ENCODE data around the gene RNF166. TPM values are rescaled to one million over a fixed set of nuclear protein-coding genes. Genes with fewer than 3 reads are reported as not detected.
A peak's percentile ranks its signal among the peaks of the same experiment; 100 is the strongest.

Gene RNF166, protein sequence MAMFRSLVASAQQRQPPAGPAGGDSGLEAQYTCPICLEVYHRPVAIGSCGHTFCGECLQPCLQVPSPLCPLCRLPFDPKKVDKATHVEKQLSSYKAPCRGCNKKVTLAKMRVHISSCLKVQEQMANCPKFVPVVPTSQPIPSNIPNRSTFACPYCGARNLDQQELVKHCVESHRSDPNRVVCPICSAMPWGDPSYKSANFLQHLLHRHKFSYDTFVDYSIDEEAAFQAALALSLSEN
- 10 to 100 TPM; 17.0 to 25.4 (median 19.7) TPM for polyA plus RNA-seq (ENCODE audit: insufficient read length in 4 of 4)

DNA sequence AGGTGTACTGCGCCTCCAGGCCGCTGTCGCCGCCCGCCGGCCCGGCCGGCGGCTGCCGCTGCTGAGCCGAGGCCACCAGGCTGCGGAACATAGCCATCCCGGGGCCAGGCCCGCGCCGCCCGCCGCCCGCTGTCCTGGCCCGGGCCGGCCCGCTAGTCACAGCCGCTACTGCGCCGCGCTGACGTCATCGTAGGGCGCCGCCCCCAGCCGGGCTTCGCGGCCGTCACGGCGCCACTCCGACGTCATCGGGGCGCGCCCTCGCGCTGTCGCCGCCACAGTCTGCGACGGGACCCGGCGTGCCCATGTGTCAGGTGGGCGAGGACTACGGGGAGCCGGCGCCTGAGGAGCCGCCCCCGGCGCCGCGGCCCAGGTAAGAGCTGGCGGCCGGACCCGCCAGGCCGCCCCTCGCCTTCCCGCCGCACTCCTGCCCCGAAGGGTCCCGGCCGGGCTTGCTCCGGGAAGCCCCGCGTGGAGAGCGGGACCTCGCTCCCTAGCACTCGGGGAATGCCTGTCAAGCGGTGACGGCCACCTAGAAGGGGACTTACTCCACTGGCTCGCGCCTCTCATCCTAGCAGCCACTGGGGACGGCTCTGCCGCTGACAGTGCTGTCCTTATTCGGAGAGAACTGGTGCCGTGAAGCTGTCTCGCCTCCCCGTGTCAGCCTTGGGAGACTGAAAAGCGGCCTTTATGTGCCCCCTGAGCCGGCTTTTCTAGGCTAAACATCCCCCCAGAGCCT, at the start of gene RNF166, which contains the start of gene CTU2:
Gene RNF166, minus strand, starts transcription at position 180 of the 736 bp plus-strand sequence. Its CDS starts 83 bp downstream, at position 97.
Gene CTU2, plus strand, starts transcription at position 275 of the 736 bp plus-strand sequence. Its CDS starts 28 bp downstream, at position 303.
- DNase-seq (ENCODE audit: low read depth in 4 of 4, low spot score in 2 of 4), result peak; percentile 48 to 72 (median 64)

DNA sequence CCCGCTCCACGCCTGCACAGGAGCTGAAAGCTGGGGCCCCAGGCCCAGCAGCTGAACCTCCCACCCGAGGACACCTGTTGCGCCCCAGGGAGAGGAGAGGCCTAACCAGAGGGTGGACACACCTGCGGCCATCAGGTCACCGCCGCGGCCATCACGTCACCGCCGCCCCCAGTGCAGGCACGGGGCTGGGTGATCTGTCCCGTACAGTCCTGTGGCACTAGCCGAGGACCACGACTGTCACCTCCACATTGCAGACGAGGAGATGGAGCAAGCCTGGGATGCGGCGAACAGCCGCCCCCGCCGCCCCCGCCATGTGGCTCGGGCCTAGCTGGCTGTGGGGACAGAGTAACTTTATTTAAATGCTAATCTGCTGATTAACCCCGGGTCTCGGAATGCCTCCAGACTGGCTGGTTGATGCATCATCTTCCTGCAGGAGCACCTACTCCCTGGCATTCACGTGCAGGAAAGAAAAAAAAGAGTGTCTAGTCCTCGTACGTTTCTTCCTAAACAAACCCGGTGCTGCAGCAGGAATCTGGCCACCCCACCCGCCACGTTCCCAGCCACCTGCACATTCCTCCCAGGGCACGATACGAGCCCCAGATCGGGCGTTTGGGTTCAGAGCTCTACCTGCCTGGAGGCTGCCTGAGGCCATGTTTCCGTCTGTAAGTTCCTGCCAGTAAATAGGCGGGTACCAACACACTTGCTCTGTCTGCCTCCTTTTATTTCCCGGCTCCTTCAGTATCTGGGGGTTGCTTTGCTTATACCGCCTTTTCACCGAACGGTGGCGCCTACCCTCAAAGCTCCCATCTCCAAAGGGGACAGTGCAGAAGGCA, 48.9 kb upstream of the RNF166 start:
- no peak for DNase-seq (ENCODE audit: low read depth in 4 of 4, low spot score in 2 of 4)

DNA sequence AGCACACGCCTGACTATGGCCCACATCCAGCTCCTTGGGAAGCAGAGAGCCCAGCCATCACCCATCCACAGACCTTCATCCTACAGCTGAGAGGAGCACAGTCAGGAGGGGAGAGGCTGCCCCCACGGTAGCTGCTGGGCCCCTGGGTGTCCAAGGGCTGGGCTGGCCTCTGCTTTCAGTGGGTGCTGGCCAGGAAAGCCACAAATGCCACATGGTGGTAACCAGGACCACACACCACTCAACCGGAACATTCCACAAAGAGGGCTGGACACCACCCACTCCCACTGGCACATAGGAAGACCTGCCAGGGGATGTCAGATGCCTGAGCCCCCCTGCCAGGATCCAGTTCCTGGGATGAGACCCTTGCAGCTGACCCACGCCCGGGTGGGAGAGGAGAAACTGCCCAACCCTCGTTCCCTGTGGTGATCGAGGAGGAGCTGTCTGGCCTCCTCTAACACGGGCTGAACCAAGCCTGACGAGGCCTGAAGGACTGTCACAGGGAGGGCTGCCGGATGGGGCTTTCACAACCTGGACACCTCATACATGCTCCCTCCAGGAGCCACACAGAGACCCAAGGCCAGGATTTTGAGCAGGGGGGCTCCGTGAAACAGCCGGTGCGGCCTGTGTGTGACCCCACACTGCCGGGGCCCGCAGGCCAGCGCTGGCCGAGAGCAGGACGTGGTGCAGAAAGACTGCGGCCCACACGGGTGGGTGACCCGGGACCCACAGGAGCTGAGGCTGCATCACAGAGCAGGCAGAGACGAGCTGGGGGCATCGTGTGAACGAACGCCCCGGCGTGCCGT, 48.1 kb upstream of the RNF166 start:
- no peak for DNase-seq (ENCODE audit: low read depth in 4 of 4, low spot score in 2 of 4)

DNA sequence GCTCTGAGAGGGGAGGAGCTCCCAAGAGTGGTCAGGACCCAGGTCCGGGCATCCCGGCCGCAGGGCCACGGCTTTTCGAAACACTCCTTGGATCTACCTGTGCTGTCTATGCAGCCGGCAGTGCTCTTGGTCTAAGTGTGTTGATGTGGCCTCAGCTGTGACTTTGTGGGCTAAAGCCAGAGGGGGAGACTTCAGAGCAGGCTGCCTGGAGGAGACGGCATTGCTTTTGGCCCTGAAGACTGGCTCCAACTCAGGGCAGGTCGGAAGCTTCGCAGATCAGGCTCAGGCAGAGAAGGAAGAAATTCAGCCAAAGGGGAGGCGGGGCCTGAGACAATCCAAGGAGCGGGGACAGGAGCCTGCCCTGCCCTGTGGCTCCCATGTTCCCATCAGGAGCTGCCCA, 47.4 kb upstream of the RNF166 start:
- no peak for DNase-seq (ENCODE audit: low read depth in 4 of 4, low spot score in 2 of 4)

DNA sequence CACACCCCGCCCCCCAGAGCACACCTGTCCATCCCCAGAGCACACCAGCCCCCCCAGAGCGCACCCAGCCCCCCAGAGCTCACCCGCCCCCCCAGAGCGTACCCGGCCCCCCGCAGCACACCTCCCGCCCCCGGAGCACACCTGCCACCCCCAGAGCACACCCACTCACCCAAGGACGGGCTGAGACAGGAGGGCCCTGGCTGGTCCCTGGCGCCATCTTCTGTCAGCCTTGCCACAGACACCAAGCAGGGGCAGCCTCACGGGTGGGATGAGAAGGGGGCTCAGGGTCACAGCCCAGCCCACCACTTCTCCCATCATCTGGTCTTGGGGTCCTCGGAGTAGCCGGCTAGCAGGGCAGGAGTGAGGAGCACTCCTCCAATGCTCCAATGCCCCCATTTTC, 47.0 kb upstream of the RNF166 start:
- no peak for DNase-seq (ENCODE audit: low read depth in 4 of 4, low spot score in 2 of 4)

DNA sequence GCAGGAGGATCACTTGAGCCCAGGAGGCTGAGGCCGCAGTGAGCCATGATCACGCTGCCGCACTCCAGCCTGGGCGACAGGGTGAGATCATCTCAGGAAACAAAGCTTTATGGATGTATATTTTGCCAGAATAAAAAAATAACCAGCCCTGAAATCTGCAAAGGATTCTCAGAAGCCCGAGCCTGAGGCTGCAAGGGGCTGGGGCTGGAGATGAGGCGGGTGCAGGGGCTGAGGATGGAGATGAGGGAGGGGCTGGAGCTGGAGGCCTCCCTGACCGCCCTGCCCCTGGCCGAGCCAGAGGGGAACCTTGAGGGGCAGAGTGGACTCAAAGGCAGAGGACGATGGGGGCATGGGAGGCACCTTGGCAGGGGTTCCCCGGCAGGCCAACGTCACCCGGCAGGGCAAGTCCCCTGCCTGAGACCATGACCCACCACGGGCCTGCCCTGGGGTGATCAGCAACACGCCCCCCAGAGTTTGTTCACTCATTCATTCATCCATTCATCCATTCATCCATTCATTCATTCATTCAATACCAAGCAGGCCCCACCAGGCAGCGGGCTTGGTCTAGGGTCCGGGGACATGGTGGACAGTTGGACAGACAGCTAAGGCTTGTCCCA, 46.3 kb upstream of the RNF166 start:
- DNase-seq (ENCODE audit: low read depth in 4 of 4, low spot score in 2 of 4), result no peak

DNA sequence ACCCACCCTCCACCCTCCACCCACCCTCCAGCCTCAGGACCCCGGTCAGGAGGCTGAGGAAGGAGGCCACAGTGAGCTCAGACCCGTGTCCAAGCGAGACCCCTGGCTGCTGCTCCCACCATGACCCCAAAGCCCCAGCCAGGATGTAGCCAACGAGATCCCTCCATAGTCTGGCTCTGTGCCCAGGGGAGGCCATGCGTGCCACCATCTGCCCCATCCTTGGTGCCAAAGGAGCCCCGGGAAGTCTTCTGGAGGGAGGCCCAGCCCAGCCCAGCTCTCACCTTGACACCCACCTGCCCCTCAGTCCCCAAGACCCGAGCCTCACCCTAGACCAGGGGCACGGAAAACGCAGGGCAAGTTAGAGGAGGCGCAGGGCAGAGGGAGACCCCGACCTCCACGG, 44.6 kb upstream of the RNF166 start:
- no peak for DNase-seq (ENCODE audit: low read depth in 4 of 4, low spot score in 2 of 4)

DNA sequence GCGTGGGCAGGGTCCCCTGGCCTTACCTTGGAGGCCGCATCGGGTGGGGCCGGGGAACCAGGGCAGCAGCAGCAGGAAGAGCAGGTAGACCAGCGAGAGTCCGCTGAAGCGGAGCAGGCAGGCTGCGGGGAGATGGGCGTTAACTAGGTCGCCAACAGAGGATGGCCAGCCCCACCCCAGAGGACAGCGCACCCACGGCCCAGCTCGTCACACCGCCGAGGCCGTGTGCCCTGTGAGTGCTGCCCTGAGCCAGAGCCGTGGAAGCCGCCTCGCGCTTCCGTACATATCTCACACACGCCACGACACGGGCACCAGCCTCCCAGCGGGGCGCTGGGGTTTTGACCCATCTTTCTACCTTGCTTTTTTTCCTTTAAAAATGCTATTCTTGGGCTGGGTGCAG, 43.1 kb upstream of the RNF166 start:
- no peak for DNase-seq (ENCODE audit: low read depth in 4 of 4, low spot score in 2 of 4)

DNA sequence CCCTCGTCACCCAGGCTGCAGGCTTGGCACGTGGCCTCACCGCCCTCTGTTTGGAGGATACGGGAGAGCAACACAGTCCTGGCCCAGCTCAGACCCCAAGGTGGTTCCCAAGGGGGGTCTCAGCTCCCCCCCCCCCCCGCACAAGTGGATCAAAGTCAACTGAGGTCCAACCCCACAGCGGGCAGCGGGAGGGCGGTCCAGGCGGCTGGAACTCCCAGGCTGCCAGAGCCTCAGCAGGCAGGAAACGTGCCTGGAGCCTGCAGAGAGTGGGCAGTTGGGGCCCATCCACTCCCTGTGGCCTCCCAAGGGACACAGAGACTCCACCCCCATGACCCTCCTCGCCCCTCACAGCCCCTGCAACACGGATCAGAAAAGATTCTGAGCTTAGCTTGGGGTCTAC, 42.2 kb upstream of the RNF166 start:
- DNase-seq (ENCODE audit: low read depth in 4 of 4, low spot score in 2 of 4), result no peak

DNA sequence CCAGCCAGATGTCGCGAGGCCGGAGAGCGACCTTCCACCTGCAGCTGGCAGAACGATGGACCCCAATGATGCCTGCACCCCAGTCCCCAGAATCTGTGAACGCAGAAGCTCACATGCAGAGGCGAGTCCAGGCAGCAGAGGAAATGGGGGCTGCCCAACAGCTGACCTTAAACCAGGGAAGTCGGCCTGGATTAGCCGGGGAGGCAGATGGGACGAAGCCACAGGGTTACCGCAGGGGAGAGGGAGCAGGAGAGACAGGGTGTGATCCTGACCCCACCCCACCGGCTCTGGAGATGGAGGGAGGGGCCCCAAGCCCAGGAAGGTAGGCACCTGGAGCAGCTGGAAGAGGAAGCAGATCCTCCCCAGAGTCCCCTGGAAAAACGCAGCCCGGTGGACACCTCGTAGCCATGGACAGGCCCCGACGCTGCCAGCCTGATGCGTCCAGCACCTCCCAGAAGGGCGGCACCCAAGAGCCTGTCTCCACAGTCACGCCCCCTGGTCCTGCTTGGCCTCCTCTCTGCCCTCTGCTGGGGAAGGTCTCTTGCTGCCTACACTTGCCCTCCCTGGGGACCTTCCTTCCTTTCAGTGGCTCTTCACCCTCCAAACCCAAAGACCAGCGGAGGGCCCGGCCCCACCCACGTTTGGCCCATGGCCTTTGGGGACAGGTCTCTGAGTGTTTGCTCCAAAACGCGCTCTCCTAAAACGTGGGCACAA, 41.5 kb upstream of the RNF166 start:
- no peak for DNase-seq (ENCODE audit: low read depth in 4 of 4, low spot score in 2 of 4)

DNA sequence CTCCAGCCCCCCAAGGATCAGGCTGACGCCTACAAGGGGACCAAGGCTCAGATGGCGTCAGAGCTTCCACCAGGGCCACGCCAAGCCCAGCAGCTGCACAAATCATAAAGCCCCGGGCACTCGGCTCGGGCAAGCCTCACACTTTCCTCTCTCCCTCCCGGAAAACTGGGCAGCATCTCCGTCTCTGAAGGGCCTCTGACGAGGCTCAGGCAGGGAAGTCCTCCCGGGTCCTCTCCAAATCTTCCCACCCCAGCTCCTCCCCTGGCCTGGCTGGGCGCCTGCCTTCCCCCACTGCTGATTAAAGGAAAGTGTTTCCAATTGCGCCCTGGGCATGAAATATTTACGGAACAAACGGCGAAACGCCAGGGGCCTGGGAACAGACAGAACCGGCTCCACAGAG, 40.3 kb upstream of the RNF166 start:
- no peak for DNase-seq (ENCODE audit: low read depth in 4 of 4, low spot score in 2 of 4)

DNA sequence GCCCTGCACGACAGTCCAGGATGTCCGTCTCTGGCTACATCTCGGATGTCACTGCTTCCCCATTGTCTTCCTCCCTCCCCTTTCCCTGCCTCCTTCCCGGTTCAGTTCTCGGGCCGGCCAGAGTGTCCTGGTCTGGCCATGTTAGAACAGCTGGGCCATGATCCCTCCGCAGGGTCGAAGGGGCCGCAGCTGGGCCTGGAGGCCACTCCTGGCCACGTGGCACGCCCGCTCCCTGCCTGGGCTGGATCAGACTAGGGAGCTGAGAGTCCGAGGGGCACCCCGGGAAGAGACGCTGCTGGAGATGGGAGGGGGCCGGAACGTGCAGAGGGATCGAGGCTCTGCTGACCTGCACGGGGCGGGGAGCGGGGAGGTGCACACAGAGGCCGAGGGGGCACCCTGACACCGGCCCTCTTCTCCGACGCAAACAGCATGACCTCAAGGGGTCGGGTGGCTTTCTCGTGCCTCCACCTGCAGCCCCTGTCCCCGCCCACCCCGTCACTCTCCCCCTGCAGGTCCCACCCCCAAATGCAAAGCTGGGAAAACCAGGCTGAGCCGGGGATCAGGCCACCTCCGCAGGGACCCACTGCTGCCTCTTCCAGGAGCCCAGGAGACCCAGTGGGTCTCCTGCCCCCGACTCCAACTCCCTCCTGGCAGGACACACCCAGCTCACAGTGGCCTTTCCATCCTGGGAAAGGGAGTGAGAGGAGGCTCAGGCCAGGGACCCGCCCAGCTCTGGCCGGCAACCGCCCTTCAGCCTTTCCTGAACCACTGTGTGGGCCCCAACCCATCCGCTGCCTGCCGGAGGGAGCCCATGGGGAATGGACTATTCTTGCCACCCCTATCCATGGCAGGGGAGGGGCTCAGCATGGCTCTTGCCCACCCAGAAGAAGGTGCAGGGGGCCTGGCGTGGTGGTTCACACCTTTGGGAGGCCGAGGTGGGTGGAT, 38.6 kb upstream of the RNF166 start:
- DNase-seq (ENCODE audit: low read depth in 4 of 4, low spot score in 2 of 4), result no peak

DNA sequence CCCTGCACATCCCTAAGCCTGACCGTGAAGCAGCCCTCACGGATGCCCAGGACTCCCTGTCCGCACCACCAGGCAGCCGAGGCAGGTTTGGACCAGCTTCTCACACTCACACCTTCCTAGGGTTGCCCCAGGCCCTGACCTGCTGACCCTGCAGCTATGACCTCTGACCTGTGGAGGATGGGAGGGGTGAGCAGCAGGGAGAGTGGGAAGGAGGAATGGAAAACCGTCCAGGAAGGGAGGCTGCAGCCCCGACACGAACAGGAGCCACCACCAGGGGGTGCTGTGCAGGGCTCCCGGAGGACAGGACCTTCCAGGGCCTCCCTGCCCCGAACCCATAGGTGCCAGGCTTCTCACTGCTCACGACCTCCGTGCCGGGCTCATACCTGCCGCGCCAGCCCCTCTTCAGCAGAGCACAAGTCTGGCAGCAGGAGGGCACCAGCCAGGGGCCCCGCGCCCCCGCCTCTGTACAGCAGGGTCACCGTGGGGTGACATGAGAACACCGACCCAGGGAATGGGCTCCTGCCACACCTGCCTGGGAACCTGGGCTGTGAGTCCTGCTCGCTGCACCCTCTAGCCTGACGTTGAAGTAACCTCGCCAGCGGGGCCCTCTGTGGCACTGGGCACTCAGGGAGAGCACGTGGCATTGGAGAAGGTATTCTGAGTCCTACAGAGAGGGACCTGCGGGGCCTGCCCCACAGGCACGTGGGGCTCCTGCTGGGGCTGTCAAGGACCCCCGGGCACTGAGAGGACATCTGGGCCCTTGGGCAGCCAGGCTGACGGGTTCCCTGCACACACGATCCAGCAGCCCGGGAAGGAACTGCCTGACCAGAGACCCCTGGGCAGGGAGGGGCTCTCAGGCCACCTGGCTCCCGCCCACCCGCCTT, 37.7 kb upstream of the RNF166 start:
- DNase-seq (ENCODE audit: low read depth in 4 of 4, low spot score in 2 of 4), result no peak

DNA sequence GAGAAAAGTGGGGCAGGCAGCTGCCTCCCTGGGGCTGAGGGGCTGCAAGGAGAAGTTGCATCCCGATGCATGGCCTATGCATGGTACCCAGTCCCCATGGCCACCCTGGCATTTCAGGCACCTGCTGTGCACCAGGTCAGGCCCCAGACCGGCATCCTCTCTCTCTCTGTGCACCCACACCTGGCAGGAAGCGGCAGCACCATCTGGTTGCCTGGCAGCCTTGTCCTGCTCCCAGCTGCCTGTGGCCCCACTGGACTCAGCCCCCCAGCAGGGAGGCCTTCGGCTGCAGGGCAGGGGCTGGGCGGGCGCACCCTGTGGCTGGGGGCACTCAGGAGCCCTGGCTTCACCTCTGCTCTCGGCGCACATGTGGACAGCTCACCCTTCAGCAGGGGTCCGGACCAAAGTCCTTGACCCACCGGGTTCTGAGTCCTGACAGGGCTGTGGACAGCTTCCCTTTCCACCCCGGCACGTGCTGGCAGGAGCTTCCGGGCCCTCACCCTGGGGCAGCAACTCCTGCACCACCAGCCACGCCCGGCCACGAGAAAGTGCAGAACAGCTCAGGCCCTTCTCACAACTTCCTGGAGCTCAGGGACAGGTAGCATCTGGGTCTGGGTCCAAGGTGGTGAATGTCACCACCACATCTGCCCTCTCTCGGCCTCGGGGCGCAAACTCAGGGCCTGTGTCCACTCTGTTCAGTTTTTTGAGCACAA, 36.8 kb upstream of the RNF166 start:
- no peak for DNase-seq (ENCODE audit: low read depth in 4 of 4, low spot score in 2 of 4)

DNA sequence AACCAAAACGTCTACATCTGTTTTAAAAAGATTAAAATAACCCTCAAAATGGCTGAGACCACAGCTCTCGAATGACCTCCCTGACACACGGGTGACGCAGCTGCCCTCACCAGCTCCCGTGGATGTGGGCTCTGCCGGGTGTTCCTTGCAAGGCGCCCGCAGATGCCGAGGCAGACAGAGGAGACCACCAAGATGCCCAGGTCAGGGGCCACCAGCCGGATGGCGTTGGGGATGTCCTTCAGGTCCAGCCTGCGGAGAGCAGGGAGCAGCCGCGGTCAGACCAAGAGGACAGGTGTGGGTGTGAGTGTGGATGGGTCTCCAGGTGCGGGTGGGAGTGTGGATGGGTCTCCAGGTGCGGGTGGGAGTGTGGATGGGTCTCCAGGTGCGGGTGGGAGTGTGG, 35.2 kb upstream of the RNF166 start:
- no peak for DNase-seq (ENCODE audit: low read depth in 4 of 4, low spot score in 2 of 4)

DNA sequence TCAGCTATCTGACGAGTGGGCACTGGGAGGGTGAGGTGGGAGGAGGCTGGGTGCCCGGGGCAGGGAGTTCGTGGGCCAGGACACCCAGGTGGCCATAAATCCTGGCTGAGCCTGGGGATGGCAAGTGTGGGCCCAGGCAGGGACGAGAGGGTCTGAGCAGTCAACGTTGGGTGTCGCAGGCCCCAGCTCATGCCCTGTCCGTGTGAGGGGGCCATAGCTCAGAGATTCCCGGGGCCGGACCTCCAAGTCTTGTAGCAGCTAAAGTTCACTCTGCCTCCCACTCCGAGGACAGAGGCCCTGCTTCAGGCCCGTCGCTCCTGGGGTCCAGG, 34.5 kb upstream of the RNF166 start:
- no peak for DNase-seq (ENCODE audit: low read depth in 4 of 4, low spot score in 2 of 4)

Measured in left renal cortex interstitium (tissue), 4 donors.